K562 (cell line): ENCODE data around the gene MUC22. TPM values are rescaled to one million over a fixed set of nuclear protein-coding genes. Genes with fewer than 3 reads are reported as not detected.

Experiments
- ATAC-seq: fragments of 200-7000 bp; cut with Tn5 transposase; 3 replicates; pipeline ENCODE4 v1.9.1; 2020; ENCODE audit warnings: moderate library complexity
- BruUV-seq: library from RNA; stranded (reverse); fragments of 400-500 nt; replicated peaks from 2 replicates; lab custom pipeline; 2021; lab: Mats Ljungman, UMichigan
- CTCF ChIA-PET: fragments of 300-600 bp; formaldehyde crosslinking; extraction: SDS; loops from one replicate; lab custom pipeline; 2021; ENCODE audit warnings: low intra/inter-chr PET ratio; lab: Yijun Ruan, JAX
- POLR2A ChIA-PET: fragments of 300-600, 350-650 bp; sonication (Branson Sonifier 250); formaldehyde crosslinking; extraction: SDS; loops from one replicate; lab custom pipeline; 2021; ENCODE audit warnings: antibody characterized with exemption, inconsistent platforms; lab: Yijun Ruan, JAX
- DNase-seq, 4 experiments: peaks; one replicate each; pipeline versions ENCODE4 v3.0.0 to v3.0.0-alpha.2; 2011 to 2018; ENCODE audit warnings: low spot score in 3 of 4, mixed read lengths in 3 of 4; ENCODE audit errors: extremely low read depth in 1 of 4
- FAIRE-seq: peaks from 2 replicates; lab custom pipeline; 2011; peaks lifted over from hg19 to GRCh38; lab: Jason Lieb, UNC
- H2AFZ ChIP-seq: 2 replicates; pipeline ENCODE4 v1.6.0; 2011; ENCODE audit warnings: low read depth, low read length, control low read depth, inconsistent platforms
- H3K27ac ChIP-seq: fragments of 200-600 bp; 3 replicates; pipeline ENCODE4 v1.8.0; 2011; ENCODE audit warnings: low read depth, mild to moderate bottlenecking, control low read depth, inconsistent platforms, low read length, moderate library complexity, mixed read lengths; ENCODE audit errors: extremely low read depth
- H3K27me3 ChIP-seq, 2 experiments: fragments of 300-600 bp in 1 of 2; 2 replicates in 1 of 2; 3 replicates in 1 of 2; pipeline versions ENCODE4 v1.6.0 to v1.8.0; 2011; ENCODE audit warnings: inconsistent platforms in 2 of 2, low read length in 2 of 2, mild to moderate bottlenecking in 1 of 2, mixed read lengths in 1 of 2, moderate library complexity in 1 of 2; ENCODE audit not compliant: control insufficient read depth in 2 of 2, insufficient read depth in 2 of 2
- H3K36me3 ChIP-seq: fragments of 300-600 bp; 3 replicates; pipeline ENCODE4 v1.8.0; 2011; ENCODE audit warnings: mild to moderate bottlenecking, low read length, inconsistent platforms; ENCODE audit not compliant: control insufficient read depth, insufficient read depth
- H3K4me1 ChIP-seq, 2 experiments: fragments of 200-600 bp in 1 of 2; replicated peaks in 1 of 2; 2 replicates in 1 of 2; 3 replicates in 1 of 2; pipeline versions ENCODE4 v1.5.1 to v1.8.0; 2011; ENCODE audit warnings: inconsistent platforms in 2 of 2, low read length in 2 of 2, mild to moderate bottlenecking in 1 of 2, mixed read lengths in 1 of 2, moderate library complexity in 1 of 2; ENCODE audit not compliant: control insufficient read depth in 2 of 2, insufficient read depth in 2 of 2
- H3K4me2 ChIP-seq: 2 replicates; pipeline ENCODE4 v1.6.1; 2011; ENCODE audit warnings: low read length, control low read depth, inconsistent platforms, mixed read lengths; ENCODE audit not compliant: insufficient read depth
- H3K4me3 ChIP-seq: fragments of 200-600 bp; sonication (generic), shearing (Covaris generic); 2 replicates; pipeline ENCODE4 v1.5.1; 2016; ENCODE audit warnings: control low read depth, inconsistent platforms
- H3K79me2 ChIP-seq: fragments of 200-600 bp; 3 replicates; pipeline ENCODE4 v1.8.0; 2011; ENCODE audit warnings: low read length, inconsistent platforms; ENCODE audit not compliant: control insufficient read depth, insufficient read depth
- H3K9ac ChIP-seq, 2 experiments: 2 replicates each; pipeline versions ENCODE4 v1.6.0 to v1.6.1; 2011; ENCODE audit warnings: low read depth in 2 of 2, low read length in 2 of 2, control low read depth in 1 of 2, inconsistent platforms in 1 of 2, mild to moderate bottlenecking in 1 of 2, mixed read lengths in 1 of 2; ENCODE audit not compliant: insufficient read depth in 1 of 2
- H3K9me1 ChIP-seq: one replicate; pipeline ENCODE4 v1.6.0; 2011; ENCODE audit warnings: inconsistent platforms, mild to moderate bottlenecking, low read length, moderate library complexity; ENCODE audit not compliant: control insufficient read depth, insufficient read depth
- H3K9me3 ChIP-seq: replicated peaks from 2 replicates; pipeline ENCODE4 v1.5.1; 2011; ENCODE audit warnings: low read depth, low read length, inconsistent platforms; ENCODE audit not compliant: control insufficient read depth, insufficient read depth
- H4K20me1 ChIP-seq: replicated peaks from 2 replicates; pipeline ENCODE4 v1.6.1; 2011; ENCODE audit warnings: low read length, inconsistent platforms, mixed read lengths; ENCODE audit not compliant: control insufficient read depth, insufficient read depth
- CCAR2 ChIP-seq: fragments of 200-400 bp; formaldehyde crosslinking; IDR thresholded peaks from 2 replicates; pipeline ENCODE4 v1.6.1; 2017; ENCODE audit warnings: mild to moderate bottlenecking, low read depth, low read length
- DDX20 ChIP-seq: fragments of 450-650 bp; IDR thresholded peaks from 2 replicates; pipeline ENCODE4 v1.6.1; 2016; ENCODE audit warnings: missing genetic modification characterization, low read depth, mild to moderate bottlenecking, missing compliant biosample characterization, moderate library complexity
- DPF2 ChIP-seq: fragments of 450-650 bp; IDR thresholded peaks from 2 replicates; pipeline ENCODE4 v1.6.1; 2016
- EGR1 ChIP-seq: fragments of 450-650 bp; conservative IDR thresholded peaks from 2 replicates; pipeline ENCODE4 v1.6.1; 2017; ENCODE audit warnings: mild to moderate bottlenecking
- MEIS2 ChIP-seq: fragments of 450-650 bp; IDR thresholded peaks from 2 replicates; pipeline ENCODE4 v1.6.1; 2014; ENCODE audit warnings: mild to moderate bottlenecking; ENCODE audit not compliant: partially characterized antibody
- PPARD ChIP-seq: fragments of 250-450 bp; sonication (Bioruptor Pico); IDR thresholded peaks from 2 replicates; pipeline ENCODE4 v1.8.0; 2022; ENCODE audit warnings: inconsistent platforms, mild to moderate bottlenecking, moderate library complexity
- PTBP1 ChIP-seq: fragments of 200-400 bp; formaldehyde crosslinking; IDR thresholded peaks from 2 replicates; pipeline ENCODE4 v1.6.1; 2017; ENCODE audit warnings: low read depth, low read length
- SMAD1 ChIP-seq: fragments of 150-350 bp; IDR thresholded peaks from 2 replicates; pipeline ENCODE4 v1.6.1; 2014; ENCODE audit warnings: low read length, low read depth; ENCODE audit not compliant: partially characterized antibody
- SMARCE1 ChIP-seq: fragments of 450-650 bp; IDR thresholded peaks from 2 replicates; pipeline ENCODE4 v1.7.1; 2016; ENCODE audit warnings: mild to moderate bottlenecking
- TSHZ1 ChIP-seq: fragments of 250-450 bp; sonication (Bioruptor Pico); IDR thresholded peaks from 2 replicates; pipeline ENCODE4 v1.4.0; 2020; ENCODE audit warnings: mild to moderate bottlenecking, moderate library complexity
- ZC3H4 ChIP-seq: sonication (generic); formaldehyde crosslinking; IDR thresholded peaks from 2 replicates; pipeline ENCODE4 v1.9.0; 2021; ENCODE audit warnings: missing genetic modification reagents, borderline replicate concordance
- ZNF263 ChIP-seq: sonication (generic); formaldehyde crosslinking; IDR thresholded peaks from 2 replicates; pipeline ENCODE4 v1.8.0; 2022; ENCODE audit warnings: mild to moderate bottlenecking, missing genetic modification reagents, borderline replicate concordance
- ZNF384 ChIP-seq: IDR thresholded peaks from 2 replicates; pipeline ENCODE4 v1.6.1; 2012; ENCODE audit warnings: low read depth, low read length, improper control_type of control experiment
- ZNF408 ChIP-seq: fragments of 250-450 bp; sonication (Bioruptor Pico); IDR thresholded peaks from 2 replicates; pipeline ENCODE4 v1.4.0; 2020; ENCODE audit warnings: low read depth, mild to moderate bottlenecking, moderate library complexity
- ZNF445 ChIP-seq: fragments of 250-450 bp; sonication (Bioruptor Pico); IDR thresholded peaks from 2 replicates; pipeline ENCODE4 v1.4.0; 2020; ENCODE audit warnings: low read depth, mild to moderate bottlenecking, moderate library complexity
- ZNF584 ChIP-seq: fragments of 200-800 bp; sonication (Bioruptor generic); IDR thresholded peaks from 2 replicates; pipeline ENCODE4 v1.6.1; 2016; ENCODE audit warnings: low read depth, mild to moderate bottlenecking, missing genetic modification characterization, missing compliant biosample characterization
- WGBS: fragments of 100-300 bp; shearing (Covaris generic); methylation state at CpG from one replicate; pipeline ENCODE4 v1.1.6; 2016; ENCODE audit warnings: low coverage, mixed read lengths; ENCODE audit not compliant: insufficient coverage; ENCODE audit errors: missing lambda C conversion rate; 5-methylcytosine and 5-hydroxymethylcytosine counted together
- in situ Hi-C: fragments of 300-500 bp; cut with MboI; formaldehyde crosslinking; loops from 4 replicates; pipeline ENCODE4 v1.15.0; 2018; ENCODE audit warnings: inconsistent platforms, mixed read lengths
- intact Hi-C: fragments of 100-400 bp; cut with micrococcal nuclease; formaldehyde crosslinking; loops from 2 replicates; pipeline ENCODE4 v1.14.2; 2022
- polyA plus RNA-seq, 8 experiments: library from polyadenylated mRNA; depleted of rRNA in 4 of 8; stranded (reverse) in 5 of 8; unstranded in 3 of 8; fragments of >200 nt; fragmentation: Nextera tagmentation in 2 of 8; fragmentation: Illumina TruSeq in 1 of 8; extraction: Ambion mirVana in 2 of 8; extraction: Trizol in 1 of 8; gene quantifications; 2 replicates each; pipeline versions ENCODE4 v1.2.1 to v1.2.3, GENCODE V29; 2011 to 2014; ENCODE audit warnings: inconsistent platforms in 1 of 8, missing spikeins in 1 of 8
- total RNA-seq, 7 experiments: library from RNA; depleted of rRNA in 6 of 7; stranded (reverse); fragments of >200 nt in 6 of 7; fragmentation: Illumina TruSeq in 2 of 7; extraction: Trizol in 2 of 7; gene quantifications; 2 replicates each; pipeline versions ENCODE4 v1.2.1 to v1.2.3, GENCODE V29; 2011 to 2021; ENCODE audit warnings: low replicate concordance in 1 of 7
- TF ChIP-seq, protein P1 (sequence below): fragments of 450-650 bp; IDR thresholded peaks from one replicate; pipeline ENCODE4 v1.6.1; 2018; ENCODE audit warnings: mild to moderate bottlenecking, moderate library complexity; ENCODE audit not compliant: partially characterized antibody
- TF ChIP-seq, protein P2 (sequence below): sonication (generic); formaldehyde crosslinking; IDR thresholded peaks from 2 replicates; pipeline ENCODE4 v1.8.1; 2023; ENCODE audit warnings: mild to moderate bottlenecking, missing genetic modification reagents

Gene MUC22
- total and polyA plus RNA-seq, 9 of the 15 experiments (the other 6 are each of a cell fraction or from before 2014, with no cell fraction given): 0.01 to 0.03 TPM; not detected in 7

GRCh38 chr6:30965140-30965601 is 45.1 kb upstream of the MUC22 start:
- in situ Hi-C loops (no loop called here), intact Hi-C loops (no loop called here)
- no peaks in the 10 kb centered on the region for H4K20me1 ChIP-seq
- no peaks in the 10 kb centered on the region for H3K9me3 ChIP-seq
- H3K27ac ChIP-seq: no peak overlapping the region
- CTCF ChIA-PET: no interaction called here
- ATAC-seq: no peak
- H3K9ac ChIP-seq: no peak overlapping the region
- H3K9me1 ChIP-seq: no peaks in the 10 kb centered on the region
- no peak overlapping the region for H2AFZ ChIP-seq
- no peaks in the 10 kb centered on the region for H3K79me2 ChIP-seq
- WGBS: 0% methylated on average over 5 of the region's 5 CpGs
- H3K4me3 ChIP-seq: no peak overlapping the region
- POLR2A ChIA-PET: interaction anchor here (1.4 kb wide), 1 partner anchor 10 kb away, joined by 4 read pairs; no protein-coding TSS in a partner anchor
- no peak for DNase-seq
- H3K36me3 ChIP-seq: no peaks in the 10 kb centered on the region
- no TSS peak for BruUV-seq
- H3K4me1 ChIP-seq: no peaks in the 10 kb centered on the region
- peaks cover 24 to 41% of the 10 kb centered on the region in 2 experiments; a peak in 4 of 5 replicates for H3K27me3 ChIP-seq
- TF ChIP-seq DDX20 (tag) (no peak), CCAR2 (no peak), ZC3H4 (CRISPR knock-in tag) (no peak), DPF2 (no peak), ZNF445 (no peak), ZNF263 (CRISPR knock-in tag) (no peak), ZNF384 (no peak), ZNF408 (no peak), ZNF584 (CRISPR knock-in tag) (no peak), SMARCE1 (no peak), TSHZ1 (no peak), SMAD1 (no peak), EGR1 (no peak), MEIS2 (no peak), PPARD (no peak), PTBP1 (no peak)
- TF ChIP-seq, protein P1, sequence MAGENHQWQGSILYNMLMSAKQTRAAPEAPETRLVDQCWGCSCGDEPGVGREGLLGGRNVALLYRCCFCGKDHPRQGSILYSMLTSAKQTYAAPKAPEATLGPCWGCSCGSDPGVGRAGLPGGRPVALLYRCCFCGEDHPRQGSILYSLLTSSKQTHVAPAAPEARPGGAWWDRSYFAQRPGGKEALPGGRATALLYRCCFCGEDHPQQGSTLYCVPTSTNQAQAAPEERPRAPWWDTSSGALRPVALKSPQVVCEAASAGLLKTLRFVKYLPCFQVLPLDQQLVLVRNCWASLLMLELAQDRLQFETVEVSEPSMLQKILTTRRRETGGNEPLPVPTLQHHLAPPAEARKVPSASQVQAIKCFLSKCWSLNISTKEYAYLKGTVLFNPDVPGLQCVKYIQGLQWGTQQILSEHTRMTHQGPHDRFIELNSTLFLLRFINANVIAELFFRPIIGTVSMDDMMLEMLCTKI: no peak
- TF ChIP-seq, protein P2, sequence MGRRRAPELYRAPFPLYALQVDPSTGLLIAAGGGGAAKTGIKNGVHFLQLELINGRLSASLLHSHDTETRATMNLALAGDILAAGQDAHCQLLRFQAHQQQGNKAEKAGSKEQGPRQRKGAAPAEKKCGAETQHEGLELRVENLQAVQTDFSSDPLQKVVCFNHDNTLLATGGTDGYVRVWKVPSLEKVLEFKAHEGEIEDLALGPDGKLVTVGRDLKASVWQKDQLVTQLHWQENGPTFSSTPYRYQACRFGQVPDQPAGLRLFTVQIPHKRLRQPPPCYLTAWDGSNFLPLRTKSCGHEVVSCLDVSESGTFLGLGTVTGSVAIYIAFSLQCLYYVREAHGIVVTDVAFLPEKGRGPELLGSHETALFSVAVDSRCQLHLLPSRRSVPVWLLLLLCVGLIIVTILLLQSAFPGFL (CRISPR knock-in tag): no peak
- FAIRE-seq: no peak
- H3K4me2 ChIP-seq: no peak overlapping the region
